ENCODE measurements around the gene ICA1. TPM values are rescaled to one million over a fixed set of nuclear protein-coding genes. Genes with fewer than 3 reads are reported as not detected.
A peak's percentile ranks its signal among the peaks of the same experiment; 100 is the strongest.

ICA1 gene
- 25.5 TPM for total RNA-seq

- intact Hi-C loops (cut with DNase I): no loop called here
- no peaks in the 10 kb centered on the region for H3K27me3 ChIP-seq
- TF ChIP-seq CTCF (IDR thresholded peaks at IDR 0.05) (no peak), POLR2AphosphoS5 (IDR thresholded peaks at IDR 0.05; ENCODE audit: insufficient read depth in 1 of 2, low read depth in 1 of 2) (no peak), POLR2A (IDR thresholded peaks at IDR 0.05) (no peak)
- peak within 1 kb of the TSS; percentile 34 for H3K27ac ChIP-seq
- peaks cover 18% of the 10 kb centered on the region for H3K4me1 ChIP-seq
- no peaks in the 10 kb centered on the region for H3K36me3 ChIP-seq
- DNase-seq (ENCODE audit: extremely low spot score in 2 of 2): no peak
- no peaks in the 10 kb centered on the region for H3K9me3 ChIP-seq
- H3K4me3 ChIP-seq: peak within 1 kb of the TSS; percentile 63 to 67
These were observed at the start of gene ICA1 for GRCh38 chr7:8261711-8262695. ICA1 (minus strand) TSS chr7:8262167; CDS start chr7:8235926, 26,241 bp downstream.

- no peak for DNase-seq (ENCODE audit: extremely low spot score in 2 of 2)
- H3K27me3 ChIP-seq: no peaks in the 10 kb centered on the region
These were observed 48.9 kb upstream of the ICA1 start for GRCh38 chr7:8310876-8311275.

GRCh38 chr7:8305625-8306388 lies 43.8 kb upstream of the ICA1 start:
- Histone ChIP-seq H3K27me3 (no peaks in the 10 kb centered on the region), H3K4me1 (no peaks in the 10 kb centered on the region), H3K9me3 (no peaks in the 10 kb centered on the region), H3K27ac (no peak overlapping the region), H3K36me3 (no peaks in the 10 kb centered on the region), H3K4me3 (no peak overlapping the region)
- no peak for DNase-seq (ENCODE audit: extremely low spot score in 2 of 2)
- intact Hi-C loops (cut with DNase I): no loop called here
- TF ChIP-seq POLR2A (IDR thresholded peaks at IDR 0.05) (no peak), CTCF (IDR thresholded peaks at IDR 0.05) (no peak), POLR2AphosphoS5 (IDR thresholded peaks at IDR 0.05; ENCODE audit: insufficient read depth in 1 of 2, low read depth in 1 of 2) (no peak)

More at GRCh38 chr7:8310876-8311275, 48.9 kb upstream of the ICA1 start:
- no peak overlapping the region for H3K4me3 ChIP-seq
- no peak for TF ChIP-seq POLR2A (IDR thresholded peaks at IDR 0.05)
- TF ChIP-seq CTCF (IDR thresholded peaks at IDR 0.05): no peak
- no peak for TF ChIP-seq POLR2AphosphoS5 (IDR thresholded peaks at IDR 0.05; ENCODE audit: insufficient read depth in 1 of 2, low read depth in 1 of 2)
- H3K9me3 ChIP-seq: no peaks in the 10 kb centered on the region
- H3K4me1 ChIP-seq: no peaks in the 10 kb centered on the region
- intact Hi-C loops (cut with DNase I): no loop called here
- H3K27ac ChIP-seq: no peak overlapping the region
- no peaks in the 10 kb centered on the region for H3K36me3 ChIP-seq

GRCh38 chr7:8305104-8305503 lies 43.1 kb upstream of the ICA1 start:
- no peak for DNase-seq (ENCODE audit: extremely low spot score in 2 of 2)
- H3K27ac ChIP-seq: no peak overlapping the region
- no peaks in the 10 kb centered on the region for H3K27me3 ChIP-seq
- no peaks in the 10 kb centered on the region for H3K4me1 ChIP-seq
- no peak overlapping the region for H3K4me3 ChIP-seq
- H3K36me3 ChIP-seq: no peaks in the 10 kb centered on the region
- TF ChIP-seq POLR2A (IDR thresholded peaks at IDR 0.05): no peak
- TF ChIP-seq CTCF (IDR thresholded peaks at IDR 0.05): no peak
- TF ChIP-seq POLR2AphosphoS5 (IDR thresholded peaks at IDR 0.05; ENCODE audit: insufficient read depth in 1 of 2, low read depth in 1 of 2): no peak
- no peaks in the 10 kb centered on the region for H3K9me3 ChIP-seq
- intact Hi-C loops (cut with DNase I): no loop called here
